MV-4-11 (cell line): ENCODE data around the gene GCNT2.
"Not testable (repeated sequence)": the region's sequence is repeated elsewhere in the genome, so short reads cannot be mapped to it uniquely, and the experiment has no call there.

ENCODE experiments used
- DNase-seq: peaks from one replicate; lab custom pipeline; 2025; lab: John Stamatoyannopoulos, UW

Gene GCNT2

DNA sequence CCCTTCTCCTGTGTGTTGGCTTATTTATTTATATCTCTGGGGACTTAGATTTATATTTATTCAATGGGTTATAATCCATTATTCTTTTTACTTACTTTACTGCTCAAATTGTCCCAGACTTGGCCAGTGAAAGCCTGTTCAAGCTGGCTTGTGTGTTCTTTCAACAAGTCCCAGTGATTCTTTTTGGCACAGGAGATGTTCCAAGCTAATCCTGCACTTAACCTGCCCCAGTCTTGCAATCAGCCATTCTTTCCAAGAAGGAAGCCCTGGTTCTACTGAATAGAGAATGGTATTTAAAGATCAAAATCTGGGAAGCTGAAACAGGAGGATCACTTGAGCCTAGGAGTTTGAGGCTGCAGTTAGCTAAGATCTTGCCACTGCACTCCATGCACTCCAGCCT lies 26.7 kb downstream of the GCNT2 start:
- no peak for DNase-seq

DNA sequence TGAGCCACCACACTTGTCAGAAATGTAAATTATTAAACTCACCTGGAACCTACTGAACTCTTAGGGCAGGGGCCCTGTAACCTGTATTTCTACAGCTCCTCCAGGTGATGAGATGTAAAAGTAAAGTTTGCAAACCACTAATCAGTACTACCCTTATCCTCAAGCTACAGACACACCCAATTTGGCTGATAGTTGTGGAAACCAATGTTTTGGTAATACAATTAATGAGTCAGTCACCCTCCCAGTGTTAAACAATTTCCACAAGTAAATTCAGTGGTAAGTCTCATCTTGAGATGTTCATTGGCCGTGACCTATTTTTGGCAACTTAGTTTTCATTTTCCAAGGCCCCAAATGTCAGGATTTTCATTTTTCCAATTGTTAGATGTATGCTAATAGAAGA lies 29.6 kb downstream of the GCNT2 start:
- no peak for DNase-seq

DNA sequence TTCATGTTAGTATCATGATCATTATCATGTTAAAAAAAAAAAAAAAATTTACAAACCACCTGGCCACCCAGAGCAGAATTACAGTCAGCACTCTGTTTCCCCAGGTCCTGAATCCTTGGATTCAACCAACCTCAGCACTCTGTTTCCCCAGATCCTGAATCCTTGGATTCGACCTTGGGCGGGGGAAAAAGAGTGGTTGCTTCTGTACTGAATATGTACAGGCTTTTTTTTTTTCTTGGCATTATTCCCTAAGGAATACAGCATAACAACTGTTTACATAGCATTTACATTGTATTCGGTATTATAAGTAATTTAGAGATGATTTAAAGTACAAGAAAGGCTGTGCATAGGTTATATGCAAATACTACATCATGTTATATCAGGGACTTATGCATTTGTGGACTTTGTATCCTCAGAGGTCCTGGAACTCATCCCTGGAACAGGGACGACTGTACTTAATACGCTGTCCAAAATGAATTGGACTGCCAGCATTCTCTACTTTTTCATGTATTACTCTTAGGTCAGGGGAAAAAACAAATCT lies 31.2 kb downstream of the GCNT2 start:
- DNase-seq: no peak

DNA sequence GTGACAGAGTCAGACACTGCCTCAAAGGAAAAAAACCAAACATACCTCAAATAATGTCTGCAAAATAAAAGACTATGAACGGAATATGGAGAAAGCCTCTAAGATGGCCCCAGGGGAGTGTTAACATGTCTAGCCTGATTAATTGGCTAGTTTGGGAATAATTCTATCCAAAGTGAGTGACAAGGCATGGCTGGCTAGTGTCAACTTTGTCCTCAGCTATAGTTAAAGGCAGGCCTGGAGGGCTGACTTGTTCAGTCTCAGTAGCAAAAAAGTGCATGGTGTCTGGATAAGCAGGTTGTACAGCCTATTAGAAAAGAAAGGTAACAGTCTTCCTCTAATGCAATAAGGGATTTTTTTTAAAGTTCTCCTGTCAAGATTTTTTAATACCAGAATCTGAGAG lies 32.7 kb downstream of the GCNT2 start:
- DNase-seq: no peak

DNA sequence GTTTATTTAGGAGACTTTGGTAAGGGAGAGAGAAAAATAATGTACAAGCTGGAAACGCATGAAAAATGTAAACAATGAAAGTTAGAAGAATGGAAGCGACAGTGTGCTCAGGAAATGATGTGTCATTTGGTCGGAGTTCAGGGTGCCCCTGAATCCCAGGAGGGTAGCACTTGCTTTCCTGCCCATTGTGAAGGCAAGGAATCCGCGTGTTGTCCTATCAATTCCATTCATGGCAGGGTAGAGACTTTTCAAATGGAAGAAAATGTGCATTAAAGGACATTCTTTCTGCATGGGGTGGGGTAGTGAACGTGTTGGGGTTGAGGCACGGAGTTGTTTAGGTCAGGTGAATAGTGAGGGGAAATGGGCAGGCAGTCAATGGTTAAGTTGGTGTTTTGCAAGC lies 33.7 kb downstream of the GCNT2 start:
- no peak for DNase-seq

DNA sequence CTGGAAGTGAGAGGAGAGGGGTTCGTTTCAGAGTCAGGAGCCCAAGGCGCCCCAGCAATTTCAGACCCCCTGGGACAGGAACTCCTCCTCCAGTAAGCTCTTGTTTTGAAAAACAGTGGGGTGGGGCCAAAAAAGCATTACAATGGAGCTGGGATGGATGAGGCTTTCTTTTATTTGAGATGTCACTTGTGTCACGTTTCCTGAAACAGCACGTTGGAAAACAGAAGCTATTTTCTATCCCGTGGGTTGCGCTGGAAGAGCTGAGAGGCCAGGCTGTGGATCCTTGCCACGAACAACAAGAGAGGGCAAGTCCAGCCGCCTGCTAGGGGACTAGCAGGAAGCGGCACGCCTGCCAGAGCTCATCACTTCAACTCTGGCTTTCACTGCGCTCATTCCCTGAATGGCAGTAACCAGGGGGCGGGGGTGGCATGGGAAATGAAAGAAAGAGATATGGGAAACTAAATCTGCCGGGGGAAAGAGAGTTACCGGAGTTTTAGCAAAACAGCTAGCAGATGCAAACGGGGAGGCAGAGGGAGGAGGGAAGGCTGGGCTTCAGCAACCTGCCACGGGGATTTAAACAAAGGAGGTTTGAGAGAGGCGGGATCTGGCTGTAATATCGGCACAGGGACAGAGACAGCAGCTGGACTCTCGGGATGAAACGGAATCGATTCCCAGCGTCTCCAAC lies 34.6 kb downstream of the GCNT2 start:
- DNase-seq: peak; percentile 5

DNA sequence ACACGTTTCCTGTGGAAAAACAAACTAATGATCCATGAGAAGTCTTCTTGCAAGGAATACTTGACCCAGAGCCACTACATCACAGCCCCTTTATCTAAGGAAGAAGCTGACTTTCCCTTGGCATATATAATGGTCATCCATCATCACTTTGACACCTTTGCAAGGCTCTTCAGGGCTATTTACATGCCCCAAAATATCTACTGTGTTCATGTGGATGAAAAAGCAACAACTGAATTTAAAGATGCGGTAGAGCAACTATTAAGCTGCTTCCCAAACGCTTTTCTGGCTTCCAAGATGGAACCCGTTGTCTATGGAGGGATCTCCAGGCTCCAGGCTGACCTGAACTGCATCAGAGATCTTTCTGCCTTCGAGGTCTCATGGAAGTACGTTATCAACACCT lies 35.4 kb downstream of the GCNT2 start:
- no peak for DNase-seq

DNA sequence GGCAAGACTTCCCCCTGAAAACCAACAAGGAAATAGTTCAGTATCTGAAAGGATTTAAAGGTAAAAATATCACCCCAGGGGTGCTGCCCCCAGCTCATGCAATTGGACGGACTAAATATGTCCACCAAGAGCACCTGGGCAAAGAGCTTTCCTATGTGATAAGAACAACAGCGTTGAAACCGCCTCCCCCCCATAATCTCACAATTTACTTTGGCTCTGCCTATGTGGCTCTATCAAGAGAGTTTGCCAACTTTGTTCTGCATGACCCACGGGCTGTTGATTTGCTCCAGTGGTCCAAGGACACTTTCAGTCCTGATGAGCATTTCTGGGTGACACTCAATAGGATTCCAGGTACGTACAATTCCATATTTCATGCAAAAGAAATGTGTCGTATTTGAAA lies 35.8 kb downstream of the GCNT2 start:
- DNase-seq: no peak

DNA sequence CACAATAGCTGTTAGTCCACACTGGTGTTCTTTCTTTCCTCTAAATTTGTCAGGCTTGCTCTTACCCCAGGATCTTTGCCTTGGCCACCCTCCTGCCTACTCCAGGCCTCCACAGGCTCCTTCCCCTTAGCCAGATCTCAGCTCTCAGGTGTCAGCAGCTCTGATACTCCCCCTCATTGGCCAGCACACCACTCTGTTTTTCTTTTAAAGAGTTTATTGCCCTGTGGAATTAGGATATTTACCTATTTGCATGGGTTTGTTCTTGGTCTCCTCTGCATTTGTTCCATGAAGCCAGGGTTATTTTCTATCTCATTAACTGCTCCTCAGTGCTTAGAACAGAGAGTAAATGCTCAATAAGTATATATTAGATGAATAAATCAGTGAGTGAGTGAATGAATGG lies 36.8 kb downstream of the GCNT2 start:
- DNase-seq: no peak

DNA sequence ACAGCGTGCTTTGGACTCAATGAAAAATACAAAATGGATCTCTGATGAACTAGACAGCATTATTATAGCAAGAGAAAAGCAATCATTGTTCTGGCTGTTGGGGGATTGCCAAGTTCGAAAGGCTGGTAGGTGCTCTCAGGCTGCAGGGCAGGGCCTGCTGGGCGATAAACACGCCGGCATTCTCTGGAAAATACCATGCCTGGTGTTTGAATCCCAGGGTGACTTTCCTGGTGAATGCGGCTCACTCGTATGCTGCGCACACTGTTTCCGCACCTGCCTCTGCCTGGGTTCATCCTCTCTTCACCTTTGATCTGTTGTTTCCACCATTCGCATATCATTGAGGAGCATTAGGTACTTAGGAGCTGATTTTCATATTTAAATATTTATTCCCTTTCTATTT lies 37.4 kb downstream of the GCNT2 start:
- no peak for DNase-seq

DNA sequence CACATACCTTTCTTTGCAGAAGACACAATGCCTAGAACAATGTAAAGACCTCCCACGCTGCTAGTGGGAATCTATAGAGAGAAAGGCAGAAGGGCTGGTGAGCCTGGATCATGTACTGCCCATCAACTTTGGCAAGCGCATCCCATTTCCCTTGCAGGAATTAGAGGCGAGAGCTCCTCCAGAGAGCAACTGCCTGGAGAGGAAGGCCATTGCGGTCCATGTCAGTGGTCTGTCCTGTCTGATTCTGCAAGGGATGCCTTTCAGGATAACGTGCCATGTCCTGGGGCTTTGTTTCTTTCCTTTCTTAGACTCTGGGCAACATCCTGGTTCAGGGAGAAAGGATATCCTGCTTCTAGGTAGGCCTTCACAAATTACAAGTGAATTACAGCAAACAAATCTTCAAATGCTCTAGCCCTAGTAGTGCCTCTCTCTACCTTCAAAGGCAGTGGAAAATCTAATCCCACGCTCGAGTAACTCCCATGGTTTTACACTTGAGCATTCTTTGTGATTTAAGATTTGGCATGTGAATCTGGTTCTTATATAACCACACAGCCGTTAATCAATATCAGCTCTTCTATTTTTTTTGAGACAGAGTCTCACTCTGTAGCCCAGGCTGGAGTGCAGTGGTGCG lies 38.5 kb downstream of the GCNT2 start:
- DNase-seq: no peak

DNA sequence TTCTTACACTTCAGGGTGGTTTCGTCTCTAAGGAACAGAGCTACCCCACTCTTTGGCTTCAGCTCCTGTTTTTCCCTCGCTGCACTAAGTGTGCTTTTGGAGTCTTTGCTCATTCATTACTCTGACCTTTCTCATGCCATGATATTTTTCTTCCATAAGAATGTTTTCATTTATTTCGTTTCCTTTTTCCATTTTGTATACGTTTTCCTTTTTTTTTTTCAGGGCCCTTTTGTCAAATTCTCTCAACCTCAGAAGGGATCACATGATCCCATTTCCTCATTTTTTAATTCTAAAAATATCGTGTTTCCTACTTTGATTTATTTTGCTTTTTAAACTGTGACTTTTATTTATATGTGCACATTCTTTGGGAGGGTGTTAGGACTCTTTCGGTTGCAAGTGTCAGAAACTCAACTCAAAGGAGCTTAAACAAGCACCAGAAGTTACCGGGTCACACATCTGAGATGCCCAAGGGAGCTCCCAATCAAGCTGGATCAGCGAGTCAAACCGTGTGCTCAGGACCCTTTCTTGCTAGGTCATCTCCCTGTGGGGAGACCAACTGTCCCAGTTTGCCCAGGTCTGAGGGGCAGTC lies 40.6 kb downstream of the GCNT2 start:
- DNase-seq: peak; percentile 3

DNA sequence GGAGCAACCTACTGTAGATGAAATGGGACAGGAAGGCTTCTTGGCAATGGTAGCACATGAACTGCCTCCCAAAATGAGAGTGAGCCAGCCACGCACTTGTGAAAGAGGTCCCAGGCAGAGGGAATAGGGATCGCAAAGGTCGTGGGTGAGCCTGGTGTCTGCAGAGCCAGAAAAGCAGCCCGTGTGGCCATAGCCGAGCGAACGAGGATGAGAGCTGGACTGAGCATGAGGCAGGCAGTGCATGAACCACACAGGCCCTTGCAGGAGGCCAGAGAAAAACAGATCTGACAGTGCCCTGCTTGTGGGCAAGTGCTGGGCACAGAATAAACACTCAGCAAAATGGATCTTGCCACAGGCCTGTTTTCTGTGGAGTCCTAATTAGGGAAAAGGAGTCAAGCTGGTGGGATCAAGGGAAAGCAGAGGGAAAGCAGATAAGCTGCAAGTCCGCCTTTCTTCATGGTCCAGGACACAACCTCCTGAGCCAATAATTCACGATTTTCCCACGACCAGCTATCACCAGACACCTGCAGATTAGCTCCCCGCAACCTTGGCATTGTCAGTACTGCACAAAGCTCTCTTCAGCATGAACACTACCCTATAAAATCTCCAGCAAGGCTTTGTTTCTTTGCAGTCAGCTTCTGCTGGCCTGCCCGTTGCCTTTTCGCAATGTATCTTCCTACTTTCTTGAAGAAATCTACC lies 44.0 kb downstream of the GCNT2 start:
- DNase-seq: no peak

DNA sequence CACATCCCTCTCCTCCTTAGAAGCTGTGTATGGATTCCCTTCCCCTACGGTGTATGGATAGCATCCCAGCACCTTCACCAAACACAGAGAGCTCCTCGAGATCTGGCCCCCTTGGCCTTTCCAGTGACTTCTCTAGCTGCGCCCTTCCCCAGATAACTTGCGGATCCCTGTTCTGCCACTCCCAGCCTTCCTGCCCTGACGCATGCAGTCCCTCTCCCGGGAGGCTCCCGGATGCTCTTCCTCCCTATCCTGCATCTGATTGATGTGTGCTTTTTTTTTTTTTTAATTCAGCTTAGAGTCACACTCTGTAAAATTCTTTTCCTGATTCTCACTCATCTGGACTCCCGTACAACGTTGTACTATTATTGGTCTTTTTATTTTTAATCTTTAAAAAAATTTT lies 44.8 kb downstream of the GCNT2 start:
- no peak for DNase-seq

DNA sequence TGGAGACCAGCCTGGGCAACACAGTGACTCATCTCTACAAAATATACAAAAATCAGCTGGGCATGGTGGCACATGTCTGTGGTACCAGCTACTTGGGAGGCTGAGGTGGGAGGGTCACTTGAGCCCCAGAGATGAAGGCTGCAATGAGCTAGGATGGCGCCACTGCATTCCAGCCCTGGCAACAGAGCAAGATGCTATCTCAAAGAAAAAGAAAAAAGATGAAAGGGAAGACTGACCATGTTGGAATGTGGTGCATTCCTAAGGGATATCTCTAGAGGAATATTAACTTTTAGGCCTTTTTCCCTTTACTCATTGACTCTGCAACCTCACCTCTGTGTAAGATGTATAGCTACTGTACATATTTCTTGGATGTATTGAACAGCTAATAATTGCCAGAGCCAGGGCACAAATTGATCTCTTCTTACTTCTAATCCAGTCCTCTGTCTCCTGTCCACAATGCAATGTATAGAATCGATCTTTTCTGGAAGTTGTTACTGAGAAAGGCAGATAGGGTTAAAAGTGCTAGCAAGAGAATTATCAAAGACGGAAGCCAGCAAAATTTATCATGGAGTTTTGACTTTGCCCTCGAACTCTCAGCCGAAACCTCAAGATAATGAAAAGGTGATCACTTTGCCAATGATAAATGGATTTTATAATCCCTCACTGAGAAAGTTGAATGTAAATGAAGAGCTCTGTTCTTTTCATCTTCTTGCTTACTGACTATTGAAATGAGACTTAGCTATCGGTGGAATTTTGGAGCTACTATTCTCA lies 46.3 kb downstream of the GCNT2 start:
- DNase-seq: no peak

DNA sequence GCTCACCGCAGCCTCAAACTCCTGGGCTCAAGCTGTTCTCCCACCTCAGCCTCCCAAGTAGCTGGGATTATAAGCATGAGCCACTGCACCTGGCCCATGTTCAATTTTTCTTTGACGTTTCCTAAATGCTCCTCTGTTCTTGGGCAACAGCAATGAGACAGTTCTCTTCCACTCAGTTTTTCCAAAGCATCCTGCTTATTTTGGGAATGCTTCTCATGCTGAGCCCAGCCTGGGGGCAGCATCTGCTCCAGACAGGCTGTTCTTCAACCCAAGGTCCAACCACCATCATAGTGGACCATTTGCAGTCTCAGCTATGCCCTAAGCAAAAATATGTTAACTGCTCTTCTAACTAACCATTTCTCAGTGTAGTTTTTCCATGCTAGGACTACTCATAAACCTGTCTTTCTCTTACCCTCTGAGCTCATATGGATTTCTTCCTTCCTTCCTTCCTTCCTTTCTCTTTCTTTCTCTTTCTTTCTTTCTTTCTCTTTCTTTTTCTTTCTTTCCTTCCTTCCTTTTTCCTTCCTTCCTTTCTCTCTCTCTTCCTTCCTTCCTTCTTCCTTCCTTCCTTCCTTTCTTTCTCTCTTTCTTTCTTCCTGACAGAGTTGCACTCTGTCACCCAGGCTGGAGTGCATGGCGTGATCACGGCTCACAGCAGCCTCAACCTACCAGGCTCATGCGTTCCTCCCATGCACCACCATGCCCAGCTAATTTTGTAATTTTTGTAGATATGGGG lies 48.4 kb downstream of the GCNT2 start:
- no peak for DNase-seq

DNA sequence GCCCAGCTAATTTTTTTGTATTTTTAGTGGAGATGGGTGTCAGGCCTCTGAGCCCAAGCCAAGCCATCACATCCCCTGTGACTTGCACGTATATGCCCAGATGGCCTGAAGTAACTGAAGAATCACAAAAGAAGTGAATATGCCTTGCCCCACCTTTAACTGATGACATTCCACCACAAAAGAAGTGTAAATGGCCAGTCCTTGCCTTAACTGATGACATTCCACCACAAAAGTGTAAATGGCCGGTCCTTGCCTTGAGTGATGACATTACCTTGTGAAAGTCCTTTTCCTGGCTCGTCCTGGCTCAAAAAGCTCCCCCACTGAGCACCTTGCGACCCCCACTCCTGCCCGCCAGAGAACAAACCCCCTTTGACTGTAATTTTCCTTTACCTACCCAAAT lies 54.4 kb downstream of the GCNT2 start:
- not testable (repeated sequence) for DNase-seq

DNA sequence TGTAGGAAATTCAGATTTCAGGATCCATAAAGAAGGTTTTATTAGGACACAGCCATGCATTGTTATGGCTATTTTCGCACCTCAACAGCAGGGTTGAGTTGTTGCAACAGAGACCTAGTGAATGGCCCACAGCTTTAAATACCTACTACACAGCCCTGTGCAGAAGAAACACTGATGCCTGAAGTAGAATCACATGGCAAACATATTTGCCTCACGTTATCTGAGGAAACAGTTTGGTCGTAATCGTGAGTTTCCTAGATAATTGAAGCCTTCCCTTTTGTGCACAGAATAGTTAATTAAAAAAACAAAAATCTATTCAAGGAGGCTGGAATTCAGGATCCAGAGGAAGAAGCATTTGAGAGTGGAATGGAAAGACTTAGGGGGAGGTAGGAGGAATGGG lies 55.1 kb downstream of the GCNT2 start:
- no peak for DNase-seq

DNA sequence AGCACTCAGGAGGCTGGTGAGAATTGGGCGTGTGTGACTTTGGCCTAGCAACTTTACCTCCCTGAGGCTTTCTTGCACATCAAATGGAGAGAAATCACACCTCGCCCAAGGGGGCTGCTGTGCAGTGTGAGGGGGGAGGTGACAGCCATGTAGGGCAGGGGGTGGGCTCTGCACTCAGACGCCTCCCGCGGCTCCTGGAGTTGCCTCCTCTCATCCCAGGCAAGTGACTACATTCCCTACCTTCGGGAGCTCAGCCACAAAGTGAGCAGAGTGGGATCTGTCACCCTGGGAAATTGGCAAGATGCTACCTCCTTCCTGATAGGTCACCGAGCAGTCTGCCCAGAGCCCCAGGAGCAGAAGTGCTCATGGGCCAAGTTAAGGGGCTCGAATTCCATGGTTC lies 56.0 kb downstream of the GCNT2 start:
- no peak for DNase-seq

DNA sequence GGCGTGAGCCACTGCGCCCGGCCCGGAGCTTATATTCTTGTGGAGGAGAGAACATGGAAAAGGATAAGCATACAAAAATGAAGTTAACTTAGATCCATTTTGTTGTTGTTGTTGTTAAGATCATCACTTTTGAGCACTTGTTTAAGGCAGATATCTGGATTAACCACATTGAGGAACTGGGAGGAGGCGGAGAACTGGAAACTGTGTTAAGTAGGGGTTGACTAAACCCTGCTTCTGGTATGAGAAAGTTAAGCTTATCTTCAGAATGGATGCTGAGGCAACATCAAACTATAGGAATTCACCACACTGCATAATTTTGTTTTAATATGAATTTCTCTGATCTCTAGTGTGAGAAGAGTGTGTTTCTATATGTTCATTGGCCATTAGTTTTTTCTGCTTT lies 57.6 kb downstream of the GCNT2 start:
- peak; percentile 63 for DNase-seq

DNA sequence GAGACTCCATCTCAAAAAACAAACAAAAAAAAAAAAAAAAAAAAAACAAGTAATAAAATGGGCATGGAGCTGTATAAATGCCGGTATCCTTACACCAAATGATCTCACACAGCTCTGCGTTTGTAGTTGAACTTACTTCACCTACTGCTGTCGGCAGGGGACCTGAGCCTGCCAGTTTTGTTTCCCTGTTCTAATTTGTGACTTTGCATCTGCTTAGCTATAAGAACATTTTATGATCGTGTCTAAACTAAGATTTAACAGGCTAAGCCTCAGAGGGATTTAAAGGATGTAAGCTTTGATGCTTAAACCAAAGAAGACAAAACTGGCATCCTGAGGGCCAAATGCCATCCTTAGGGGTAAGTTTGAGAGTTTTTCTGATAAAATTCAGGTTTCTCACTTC lies 58.7 kb downstream of the GCNT2 start:
- no peak for DNase-seq
